Erythroblast (primary cell): ENCODE measurements around the gene SSR2.

ENCODE experiments used
- GATA1 ChIP-seq: IDR thresholded peaks from 2 replicates; pipeline ENCODE4 v1.6.1; 2011; ENCODE audit warnings: low read depth, mild to moderate bottlenecking, control low read depth, low read length, moderate library complexity
- POLR2A ChIP-seq: IDR thresholded peaks from 2 replicates; pipeline ENCODE4 v1.6.1; 2011; ENCODE audit warnings: mild to moderate bottlenecking, low read length

- TF ChIP-seq POLR2A (no peak), GATA1 (no peak)
Observed at GRCh38 chr1:156065212-156065611, 44.5 kb upstream of the SSR2 start.
